ENCODE measurements around the gene CSTA. TPM values are rescaled to one million over a fixed set of nuclear protein-coding genes. Genes with fewer than 3 reads are reported as not detected.

CSTA gene
- total RNA-seq, 1 donor from 2014 or later = not detected

DNA sequence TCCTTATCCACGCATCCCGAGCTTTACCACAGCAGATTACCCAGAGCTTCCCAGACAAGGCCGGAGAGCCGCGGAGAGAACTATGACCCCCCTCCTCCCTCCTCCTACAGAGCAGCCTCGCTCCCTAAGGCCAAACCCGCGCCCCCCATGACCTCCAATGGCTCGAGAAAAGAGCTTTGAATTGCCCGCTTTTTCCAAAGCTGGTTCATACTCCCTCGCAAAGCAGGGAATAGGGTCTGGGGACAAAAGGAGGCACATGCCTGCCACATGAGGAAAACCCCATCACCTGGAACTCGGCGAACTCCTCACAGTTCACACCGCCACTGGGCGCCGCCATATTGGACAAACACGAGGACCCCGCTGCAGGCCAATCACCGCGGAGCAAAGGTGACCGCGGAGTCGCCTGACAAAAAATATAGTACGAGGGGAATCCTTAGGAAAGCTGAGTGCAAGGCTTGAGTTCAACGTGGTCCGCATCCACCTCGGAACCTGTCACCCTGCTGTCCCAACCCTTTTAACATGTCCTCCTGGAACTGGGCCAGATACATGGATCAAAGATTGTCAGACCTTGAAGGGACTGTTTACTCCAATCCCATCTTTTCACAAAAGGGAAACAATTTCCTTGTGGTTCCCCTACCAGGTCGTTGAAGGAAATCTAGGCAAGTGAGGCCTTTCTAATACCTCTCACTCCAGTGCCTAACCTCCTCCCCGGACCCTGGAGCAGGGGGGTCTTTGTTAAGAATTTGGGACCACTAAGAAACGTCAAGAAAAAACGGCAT lies 58.0 kb downstream of the CSTA start, which contains the start of gene MIX23:
MIX23 (minus strand) TSS at position 344 of the 779 bp plus-strand sequence; CDS start at position 337, 7 bp downstream.
- intact Hi-C loops (cut with DNase I) = loop anchor here (10.0 kb wide), 3 partner anchors 132 to 838 kb away; partner anchors contain the start of genes KPNA1 and POLQ
- TF ChIP-seq, protein P1, sequence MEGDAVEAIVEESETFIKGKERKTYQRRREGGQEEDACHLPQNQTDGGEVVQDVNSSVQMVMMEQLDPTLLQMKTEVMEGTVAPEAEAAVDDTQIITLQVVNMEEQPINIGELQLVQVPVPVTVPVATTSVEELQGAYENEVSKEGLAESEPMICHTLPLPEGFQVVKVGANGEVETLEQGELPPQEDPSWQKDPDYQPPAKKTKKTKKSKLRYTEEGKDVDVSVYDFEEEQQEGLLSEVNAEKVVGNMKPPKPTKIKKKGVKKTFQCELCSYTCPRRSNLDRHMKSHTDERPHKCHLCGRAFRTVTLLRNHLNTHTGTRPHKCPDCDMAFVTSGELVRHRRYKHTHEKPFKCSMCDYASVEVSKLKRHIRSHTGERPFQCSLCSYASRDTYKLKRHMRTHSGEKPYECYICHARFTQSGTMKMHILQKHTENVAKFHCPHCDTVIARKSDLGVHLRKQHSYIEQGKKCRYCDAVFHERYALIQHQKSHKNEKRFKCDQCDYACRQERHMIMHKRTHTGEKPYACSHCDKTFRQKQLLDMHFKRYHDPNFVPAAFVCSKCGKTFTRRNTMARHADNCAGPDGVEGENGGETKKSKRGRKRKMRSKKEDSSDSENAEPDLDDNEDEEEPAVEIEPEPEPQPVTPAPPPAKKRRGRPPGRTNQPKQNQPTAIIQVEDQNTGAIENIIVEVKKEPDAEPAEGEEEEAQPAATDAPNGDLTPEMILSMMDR (IDR thresholded peaks at IDR 0.05) = no peak
- Histone ChIP-seq H3K9me3 (no peaks in the 10 kb centered on the region), H3K27me3 (no peaks in the 10 kb centered on the region), H3K27ac (peak within 1 kb of the TSS; percentile 82 to 90), H3K36me3 (no peaks in the 10 kb centered on the region), H3K4me1 (peaks cover 0 to 6% of the 10 kb centered on the region in 2 donors), H3K4me3 (peak within 1 kb of the TSS; percentile 73 to 76)
- DNase-seq (ENCODE audit: low spot score in 2 of 2) = peak; percentile 49 to 90

DNA sequence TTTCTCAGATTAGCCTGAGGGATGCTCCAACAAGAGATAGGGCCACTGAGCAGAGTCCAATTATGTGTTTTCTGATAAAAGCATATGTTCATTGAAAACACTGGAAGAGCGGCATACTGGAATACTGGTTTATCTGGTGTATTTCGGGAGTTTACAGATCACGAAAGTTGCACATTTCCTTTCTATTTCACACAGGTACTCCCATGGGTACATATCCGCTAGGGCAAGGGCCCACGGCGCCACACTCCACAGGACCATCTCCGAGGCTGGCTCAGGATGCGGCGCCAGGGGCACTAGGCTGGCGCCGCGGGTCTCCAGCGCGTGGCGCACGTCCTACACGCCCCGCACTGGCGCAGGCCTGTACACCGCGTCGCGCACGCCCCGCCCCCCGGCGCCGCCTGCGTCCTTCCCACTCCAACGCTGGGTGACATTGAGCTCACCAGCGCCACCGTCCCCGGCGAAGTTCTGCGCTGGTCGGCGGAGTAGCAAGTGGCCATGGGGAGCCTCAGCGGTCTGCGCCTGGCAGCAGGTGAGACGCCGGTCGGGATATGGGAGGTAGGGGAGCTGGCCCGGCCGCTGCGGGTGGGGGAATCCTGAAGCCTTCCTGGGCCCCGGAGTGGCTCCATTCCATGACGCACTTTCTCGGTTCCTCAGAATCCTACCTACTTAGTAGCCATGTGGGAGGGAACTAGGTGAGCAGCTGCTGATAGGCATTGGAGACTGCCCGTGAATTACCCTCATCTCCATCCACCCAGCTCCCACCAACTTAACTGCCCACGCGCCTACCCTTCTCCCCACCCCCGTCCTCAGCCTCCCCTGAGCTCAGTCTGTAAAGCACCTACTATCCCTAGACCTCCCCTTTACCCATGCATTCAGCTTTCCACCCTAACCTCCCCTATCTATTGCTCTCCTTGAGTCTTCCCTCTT lies 59.0 kb downstream of the CSTA start, which contains the start of gene FAM162A:
FAM162A (plus strand) TSS at position 412 of the 927 bp plus-strand sequence; CDS start at position 496, 84 bp downstream.
- intact Hi-C loops (cut with DNase I) = loop anchor here (1.0 to 10.0 kb wide), 5 partner anchors 32 to 839 kb away; partner anchors contain the start of genes KPNA1, PARP14, POLQ and WDR5B
- Histone ChIP-seq H3K9me3 (no peaks in the 10 kb centered on the region), H3K36me3 (no peaks in the 10 kb centered on the region), H3K4me1 (peaks cover 0 to 6% of the 10 kb centered on the region in 2 donors), H3K27ac (peak within 1 kb of the TSS; percentile 82 to 90), H3K4me3 (peak within 1 kb of the TSS; percentile 73 to 76), H3K27me3 (no peaks in the 10 kb centered on the region)
- DNase-seq (ENCODE audit: low spot score in 2 of 2) = peak; percentile 68 to 96
- TF ChIP-seq, protein P1 (IDR thresholded peaks at IDR 0.05) = peak; percentile 43 to 61 (median 48)

DNA sequence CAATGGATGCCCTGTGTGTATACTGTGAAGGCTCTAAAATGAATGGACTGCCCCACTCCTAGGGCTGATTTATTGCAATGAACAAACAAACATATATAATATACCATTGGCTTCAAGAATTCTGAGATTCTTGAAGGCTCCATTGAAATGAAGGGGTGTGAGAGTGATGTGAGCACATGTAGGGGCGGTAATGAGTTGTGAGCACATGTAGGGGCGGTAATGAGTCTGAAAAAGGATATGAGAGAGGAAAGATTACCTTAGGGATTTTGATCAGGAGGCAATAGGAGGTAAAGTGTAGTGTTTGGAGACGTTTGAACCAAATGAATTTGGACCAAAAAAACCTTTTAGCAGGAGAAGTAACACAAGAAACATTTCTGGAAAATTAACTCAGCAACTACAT lies 62.7 kb downstream of the CSTA start:
- Histone ChIP-seq H3K36me3 (no peaks in the 10 kb centered on the region), H3K4me3 (no peak overlapping the region), H3K27ac (no peak overlapping the region), H3K27me3 (no peaks in the 10 kb centered on the region), H3K4me1 (peaks cover 0 to 3% of the 10 kb centered on the region in 2 donors), H3K9me3 (no peaks in the 10 kb centered on the region)
- TF ChIP-seq, protein P1 (IDR thresholded peaks at IDR 0.05) = no peak
- no peak for DNase-seq (ENCODE audit: low spot score in 2 of 2)
- intact Hi-C loops (cut with DNase I) = loop anchor here (10.0 kb wide), 3 partner anchors 127 to 843 kb away; partner anchors contain the start of genes KPNA1 and POLQ

DNA sequence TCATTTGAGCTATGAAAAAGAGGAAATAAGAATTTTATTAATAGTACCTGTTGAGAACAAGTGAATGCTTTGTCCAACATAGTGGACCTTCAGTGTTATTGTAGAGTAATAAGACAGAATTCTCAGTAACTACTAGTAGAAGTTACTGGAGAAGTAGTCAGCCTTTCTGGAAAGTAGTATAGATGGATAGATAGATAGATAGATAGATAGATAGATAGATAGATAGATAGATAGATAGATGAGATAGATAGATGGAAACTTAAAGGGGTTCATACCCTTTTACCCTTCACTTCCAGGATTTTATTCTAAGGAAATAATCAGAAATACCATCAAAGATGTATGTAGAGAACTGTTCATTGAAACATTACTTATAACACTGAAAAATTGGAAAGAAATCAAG lies 64.1 kb downstream of the CSTA start:
- peaks cover 0 to 5% of the 10 kb centered on the region in 2 donors for H3K4me1 ChIP-seq
- TF ChIP-seq, protein P1 (IDR thresholded peaks at IDR 0.05) = no peak
- H3K27me3 ChIP-seq = no peaks in the 10 kb centered on the region
- DNase-seq (ENCODE audit: low spot score in 2 of 2) = no peak
- H3K27ac ChIP-seq = no peak overlapping the region
- intact Hi-C loops (cut with DNase I) = loop anchor here (10.0 kb wide), 3 partner anchors 126 to 844 kb away; partner anchors contain the start of genes KPNA1 and POLQ
- H3K4me3 ChIP-seq = no peak overlapping the region
- no peaks in the 10 kb centered on the region for H3K36me3 ChIP-seq
- H3K9me3 ChIP-seq = no peaks in the 10 kb centered on the region

DNA sequence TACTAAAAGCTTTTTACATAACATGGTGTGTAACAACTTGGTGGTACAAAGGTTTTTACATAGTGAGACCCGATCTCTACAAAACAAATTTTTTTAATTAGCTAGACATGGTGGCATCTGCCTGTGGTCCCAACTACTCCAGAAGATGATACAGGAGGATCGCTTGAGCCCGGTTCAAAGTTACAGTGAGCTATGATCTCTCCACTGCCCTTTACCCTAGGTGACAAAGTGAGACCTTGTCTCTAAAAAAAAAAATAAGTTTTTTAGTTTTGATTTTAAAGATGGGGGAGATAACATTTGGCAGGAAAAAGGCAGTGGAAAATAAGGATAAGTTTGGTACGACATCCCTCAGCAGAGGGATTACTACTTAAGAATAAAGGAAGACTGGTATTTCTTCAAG lies 64.8 kb downstream of the CSTA start:
- TF ChIP-seq, protein P1 (IDR thresholded peaks at IDR 0.05) = no peak
- no peak for DNase-seq (ENCODE audit: low spot score in 2 of 2)
- Histone ChIP-seq H3K4me3 (no peak overlapping the region), H3K27ac (no peak overlapping the region), H3K9me3 (no peaks in the 10 kb centered on the region), H3K36me3 (no peaks in the 10 kb centered on the region), H3K4me1 (peaks cover 0 to 5% of the 10 kb centered on the region in 2 donors), H3K27me3 (no peaks in the 10 kb centered on the region)
- intact Hi-C loops (cut with DNase I) = loop anchor here (10.0 kb wide), 3 partner anchors 125 to 845 kb away; partner anchors contain the start of genes KPNA1 and POLQ
